Eye (tissue), 1 donor: ENCODE results near the gene PPP4R4.
"Not testable (repeated sequence)": the region's sequence is repeated elsewhere in the genome, so short reads cannot be mapped to it uniquely, and the experiment has no call there.

Experiments
- DNase-seq: peaks from one replicate; pipeline ENCODE4 v3.0.0-alpha.2; 2015

The PPP4R4 gene

DNA sequence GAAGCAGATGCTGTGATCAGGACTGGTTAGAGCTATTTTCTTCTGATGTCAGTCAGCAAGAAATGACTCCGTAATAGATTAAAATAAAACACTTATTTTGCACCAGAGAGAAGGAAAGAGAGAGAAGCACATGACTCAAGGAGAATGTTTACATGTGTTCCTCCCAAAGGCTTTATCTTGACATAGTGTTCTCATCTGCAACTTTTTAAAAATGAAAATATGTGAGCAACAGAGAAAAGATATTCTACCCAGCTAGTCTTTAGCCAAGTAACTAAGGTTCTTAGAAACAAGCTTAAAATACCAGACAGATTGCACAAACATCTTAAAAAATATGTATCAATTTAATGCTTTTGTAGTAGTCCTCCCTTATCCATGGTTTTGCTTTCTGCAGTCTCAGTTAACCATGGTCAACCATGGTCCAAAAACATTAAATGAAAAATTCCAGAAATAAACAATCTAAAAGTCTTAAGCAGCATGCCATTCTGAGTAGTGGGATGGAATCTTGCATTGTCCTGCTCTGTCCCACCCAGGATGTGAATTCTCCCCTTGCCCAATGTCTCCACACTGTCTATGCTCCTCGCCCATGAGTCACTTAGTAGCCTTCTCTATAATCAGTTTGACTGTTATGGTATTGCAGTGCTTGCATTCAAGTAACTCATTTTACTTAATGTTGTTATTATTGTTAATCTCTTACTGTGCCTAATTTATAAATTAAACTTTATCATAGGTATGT, 109.0 kb downstream of the PPP4R4 start:
- DNase-seq = no peak

DNA sequence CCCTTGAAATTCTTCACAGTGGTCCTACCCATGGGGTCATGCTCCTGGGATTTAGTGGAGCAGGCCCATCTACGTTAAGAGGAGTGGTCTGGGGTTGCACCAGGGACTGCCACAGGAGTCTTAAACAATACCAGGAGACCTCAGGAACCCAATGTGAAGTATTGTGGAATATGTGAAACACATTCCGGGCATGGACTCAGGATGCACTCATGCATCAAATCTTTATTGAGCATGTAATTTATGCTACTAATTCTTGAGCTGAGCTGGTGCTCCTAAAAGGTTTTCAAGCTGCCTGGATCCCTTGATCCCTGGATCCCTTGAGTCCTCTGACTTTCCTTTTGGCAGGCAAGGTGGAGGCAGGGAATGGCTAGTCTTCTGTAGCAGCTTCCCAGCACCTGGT, 110.1 kb downstream of the PPP4R4 start:
- DNase-seq = peak; percentile 26

GRCh38 chr14:94285158-94285557, 111.0 kb downstream of the PPP4R4 start:
- DNase-seq = no peak

DNA sequence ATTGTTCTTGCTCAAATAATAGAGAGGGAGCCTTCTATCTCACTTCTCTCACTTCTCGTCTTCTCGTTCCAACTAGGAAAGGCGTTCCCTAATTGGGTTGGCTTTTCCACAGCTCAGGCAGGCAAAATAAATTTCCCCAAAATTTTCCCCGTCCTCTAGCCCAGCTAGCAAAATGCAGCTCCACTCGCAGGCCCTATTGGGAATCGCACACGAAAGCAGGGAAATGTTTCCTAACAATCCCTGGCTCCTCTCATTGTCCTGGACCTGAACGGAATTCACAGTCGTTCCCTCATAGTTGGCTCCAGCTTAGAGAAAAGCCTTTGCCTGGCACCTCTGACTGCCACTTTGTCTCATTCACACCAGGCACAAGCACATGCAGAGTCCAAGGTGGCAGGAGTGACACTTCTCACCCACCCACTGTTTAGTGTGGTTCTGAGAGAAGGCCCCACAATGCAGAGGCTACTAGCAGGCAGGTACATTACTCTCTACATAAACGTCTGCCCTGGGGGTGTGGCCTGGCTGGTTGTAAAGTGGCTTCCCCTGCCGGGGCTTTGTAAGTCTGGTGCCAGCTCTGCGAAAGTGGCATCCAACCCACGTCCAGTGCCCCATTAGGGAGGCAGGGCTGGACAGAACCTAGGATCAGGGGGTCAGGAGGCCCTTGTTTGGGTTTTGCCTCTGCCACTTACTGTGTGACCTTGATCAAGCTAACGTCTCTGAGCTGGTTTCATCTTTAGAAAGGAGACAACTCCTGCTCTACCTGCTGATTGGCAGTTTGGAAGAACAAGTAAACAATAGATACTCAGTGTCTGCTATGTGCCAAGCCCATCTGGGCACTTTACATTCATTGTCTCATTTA, 114.7 kb downstream of the PPP4R4 start:
- DNase-seq = no peak

- no peak for DNase-seq
These were observed 116.1 kb downstream of the PPP4R4 start for GRCh38 chr14:94290197-94290596.

DNA sequence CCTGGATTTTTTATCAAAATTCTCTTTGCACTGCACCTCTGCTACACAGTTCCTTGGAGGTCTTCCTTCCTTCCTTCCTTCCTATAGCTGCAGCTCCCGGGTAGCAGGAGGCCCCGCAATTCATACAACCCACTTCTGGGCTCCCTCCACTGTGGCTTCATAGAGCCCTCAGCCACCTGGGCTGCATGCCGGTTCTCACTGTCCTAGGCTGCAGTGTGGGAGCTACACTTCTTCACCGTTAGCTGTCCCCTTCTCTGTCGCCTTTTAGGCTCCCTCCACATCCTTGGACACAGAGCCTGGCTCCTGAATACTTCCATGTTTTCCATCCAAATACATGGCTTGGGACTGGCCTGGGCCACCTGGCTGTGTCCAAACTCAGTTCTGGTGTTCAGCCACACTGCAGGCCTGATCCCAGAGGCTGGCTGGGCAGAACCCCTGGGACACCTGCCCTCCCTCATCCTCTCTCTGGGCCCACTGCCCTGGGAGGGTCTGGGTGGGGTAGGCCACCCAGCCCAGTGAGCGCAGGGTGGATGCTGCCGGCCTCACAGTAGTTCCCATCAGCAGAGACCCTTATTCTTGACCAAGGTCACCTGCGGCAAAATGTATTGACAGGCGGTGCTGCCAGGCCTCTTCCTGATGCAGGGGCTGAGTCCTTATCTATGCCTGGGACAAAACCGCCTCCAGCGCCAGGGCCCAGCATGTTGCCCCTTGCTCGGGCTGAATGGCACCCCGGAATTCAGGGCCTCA, 117.2 kb downstream of the PPP4R4 start:
- DNase-seq = no peak

DNA sequence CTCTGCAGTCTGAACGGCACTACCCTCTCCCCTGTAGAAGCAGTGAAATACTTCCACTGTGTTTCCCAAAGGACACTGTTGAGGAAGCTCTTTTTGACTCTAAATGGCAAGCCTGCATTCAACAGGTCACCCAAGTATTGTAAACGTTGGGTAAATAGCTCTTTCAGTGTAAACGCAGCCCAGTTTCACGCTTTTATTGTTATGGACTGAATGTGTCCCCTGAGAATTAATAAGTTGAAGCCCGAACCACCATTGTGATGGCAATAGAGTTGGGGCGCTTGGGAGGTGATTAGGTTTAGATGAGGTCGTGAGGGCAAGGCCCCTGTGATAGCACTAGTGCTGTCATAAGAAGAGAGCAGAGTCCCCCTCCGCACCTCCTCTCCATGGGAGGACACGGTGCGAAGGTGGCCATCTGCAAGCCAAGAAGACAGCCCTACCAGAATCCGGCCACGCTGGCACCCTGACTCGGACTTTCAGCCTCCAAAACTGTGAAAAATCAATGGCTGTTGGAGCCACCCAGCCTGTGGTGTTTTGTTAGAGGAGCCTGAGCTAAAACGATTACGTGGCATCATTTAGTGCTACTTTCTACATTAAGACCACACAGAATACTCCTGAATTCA, 117.9 kb downstream of the PPP4R4 start:
- no peak for DNase-seq

GRCh38 chr14:94292526-94292871, 118.4 kb downstream of the PPP4R4 start:
- no peak for DNase-seq

- DNase-seq = no peak
These were observed 118.9 kb downstream of the PPP4R4 start, which contains the start of gene SERPINA10 for GRCh38 chr14:94292872-94293577. SERPINA10 (minus strand) TSS chr14:94293268; CDS start chr14:94290593, 2,675 bp downstream.

GRCh38 chr14:94293578-94293924, 119.4 kb downstream of the PPP4R4 start:
- no peak for DNase-seq

GRCh38 chr14:94295360-94296180, 121.4 kb downstream of the PPP4R4 start:
- no peak for DNase-seq

DNA sequence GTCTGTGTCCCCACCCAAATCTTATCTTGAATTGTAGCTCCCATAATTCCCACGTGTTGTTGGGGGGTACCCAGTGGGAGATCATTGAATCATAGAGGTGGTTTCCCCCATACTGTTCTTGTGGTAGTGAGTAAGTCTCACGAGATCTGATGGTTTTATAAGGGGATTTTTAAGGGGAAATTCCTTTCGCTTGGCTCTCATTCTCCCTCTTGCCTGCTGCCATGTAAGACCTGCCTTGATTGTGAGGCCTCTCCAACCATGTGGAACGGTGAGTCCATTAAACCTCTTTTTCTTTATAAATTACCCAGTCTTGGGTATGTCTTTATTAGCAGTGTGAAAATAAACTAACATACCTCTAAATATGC, 122.0 kb downstream of the PPP4R4 start:
- not testable (repeated sequence) for DNase-seq

- DNase-seq = no peak
These were observed 124.0 kb downstream of the PPP4R4 start for GRCh38 chr14:94298130-94298529.

DNA sequence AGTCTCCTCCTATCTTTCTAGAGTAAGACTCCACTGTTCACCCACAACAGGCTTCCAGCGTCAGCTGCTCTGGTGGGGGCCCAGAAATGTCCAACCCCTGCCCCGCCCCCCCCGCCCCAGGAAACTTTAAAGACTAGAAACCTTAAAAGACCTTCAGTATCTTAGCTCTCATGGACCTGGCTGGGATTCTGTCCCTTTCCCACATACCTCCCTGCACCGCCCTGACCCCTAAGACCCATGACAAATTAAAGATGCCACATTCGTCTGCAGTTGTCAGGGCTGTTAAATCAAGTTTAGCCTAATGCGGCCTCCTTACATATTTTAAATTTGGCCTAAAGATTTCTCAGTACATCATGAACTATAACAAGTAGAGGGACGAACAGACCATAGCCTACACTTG, 129.0 kb downstream of the PPP4R4 start:
- DNase-seq = no peak

- DNase-seq = no peak
These were observed 130.1 kb downstream of the PPP4R4 start for GRCh38 chr14:94304243-94304642.

GRCh38 chr14:94305620-94306019, 131.5 kb downstream of the PPP4R4 start:
- no peak for DNase-seq

DNA sequence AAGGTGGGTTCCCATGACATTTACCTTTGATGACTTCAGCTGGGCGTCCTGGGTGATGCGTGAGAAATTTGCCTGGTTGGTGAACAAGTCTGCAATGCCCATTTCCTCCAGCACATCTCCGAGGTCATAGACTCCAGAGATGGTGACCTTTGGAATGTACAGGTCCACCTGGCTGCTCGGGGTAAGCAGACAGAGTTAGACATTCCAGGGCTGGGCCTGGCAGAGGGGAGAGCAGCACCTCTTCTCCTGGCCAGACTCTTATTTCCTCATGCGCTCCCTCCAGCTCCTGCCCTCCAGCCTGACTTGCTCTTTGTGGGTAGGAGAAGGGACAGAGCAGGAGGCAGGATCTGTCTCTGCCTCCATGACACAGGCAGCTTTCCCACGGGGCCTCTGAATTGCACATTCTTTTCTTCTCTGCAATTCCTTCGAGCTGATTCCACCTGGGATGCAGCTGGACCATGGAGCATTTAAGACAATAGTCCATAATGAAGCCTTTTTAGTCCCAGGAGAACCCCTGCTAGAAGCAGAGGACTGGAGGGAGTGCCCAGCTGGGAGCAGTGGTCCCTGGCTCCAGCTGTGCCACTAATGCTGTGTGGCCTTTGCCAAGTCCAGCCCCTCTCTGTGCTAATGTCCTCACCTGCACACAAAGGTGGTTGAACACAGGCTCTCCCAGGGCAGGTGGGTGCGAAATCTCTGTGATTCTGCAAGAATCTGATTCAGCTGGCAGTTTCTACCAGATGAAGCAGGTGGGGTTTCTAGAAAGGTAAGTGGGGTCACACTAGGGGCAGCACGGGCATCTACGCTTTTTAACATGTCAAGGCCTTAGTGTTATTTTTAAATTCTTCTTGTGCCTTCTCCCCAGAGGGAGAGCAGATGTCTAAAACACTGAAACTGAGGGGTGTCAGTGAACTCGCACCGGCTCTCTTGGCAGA, 132.2 kb downstream of the PPP4R4 start:
- no peak for DNase-seq

GRCh38 chr14:94307410-94307992, 133.4 kb downstream of the PPP4R4 start:
- DNase-seq = no peak

DNA sequence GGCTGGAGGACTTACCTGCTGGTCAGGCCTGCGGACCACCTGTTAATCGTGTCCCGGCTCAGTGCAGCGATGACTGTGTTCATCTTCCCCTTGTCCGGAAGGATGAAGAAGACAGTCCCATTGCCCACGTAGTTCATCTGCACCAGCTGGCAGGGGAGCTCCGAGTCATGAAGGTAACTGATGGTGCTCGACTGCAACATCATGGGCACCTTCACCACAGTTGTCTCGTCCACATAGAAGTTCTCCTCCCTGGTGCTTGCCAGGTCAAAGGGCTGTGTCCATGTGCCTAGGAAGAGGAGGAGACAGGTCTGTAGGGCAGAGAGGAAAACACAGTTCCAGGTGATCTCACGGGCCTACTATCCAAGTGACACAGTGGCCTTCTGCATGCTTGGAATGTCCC, 135.6 kb downstream of the PPP4R4 start:
- DNase-seq = no peak

- DNase-seq = no peak
These were observed 136.1 kb downstream of the PPP4R4 start for GRCh38 chr14:94310248-94310647.
